GM19468 (cell line): ENCODE data around the gene RELL1.

Source experiments
- ATAC-seq: cut with Tn5 transposase; IDR thresholded peaks from one replicate; pipeline ENCODE4 v1.9.1; 2021; ENCODE audit warnings: mild to moderate bottlenecking, moderate library complexity, moderate number of reproducible peaks; ENCODE audit not compliant: unreplicated experiment; ENCODE audit errors: extremely low read depth

The RELL1 gene

DNA sequence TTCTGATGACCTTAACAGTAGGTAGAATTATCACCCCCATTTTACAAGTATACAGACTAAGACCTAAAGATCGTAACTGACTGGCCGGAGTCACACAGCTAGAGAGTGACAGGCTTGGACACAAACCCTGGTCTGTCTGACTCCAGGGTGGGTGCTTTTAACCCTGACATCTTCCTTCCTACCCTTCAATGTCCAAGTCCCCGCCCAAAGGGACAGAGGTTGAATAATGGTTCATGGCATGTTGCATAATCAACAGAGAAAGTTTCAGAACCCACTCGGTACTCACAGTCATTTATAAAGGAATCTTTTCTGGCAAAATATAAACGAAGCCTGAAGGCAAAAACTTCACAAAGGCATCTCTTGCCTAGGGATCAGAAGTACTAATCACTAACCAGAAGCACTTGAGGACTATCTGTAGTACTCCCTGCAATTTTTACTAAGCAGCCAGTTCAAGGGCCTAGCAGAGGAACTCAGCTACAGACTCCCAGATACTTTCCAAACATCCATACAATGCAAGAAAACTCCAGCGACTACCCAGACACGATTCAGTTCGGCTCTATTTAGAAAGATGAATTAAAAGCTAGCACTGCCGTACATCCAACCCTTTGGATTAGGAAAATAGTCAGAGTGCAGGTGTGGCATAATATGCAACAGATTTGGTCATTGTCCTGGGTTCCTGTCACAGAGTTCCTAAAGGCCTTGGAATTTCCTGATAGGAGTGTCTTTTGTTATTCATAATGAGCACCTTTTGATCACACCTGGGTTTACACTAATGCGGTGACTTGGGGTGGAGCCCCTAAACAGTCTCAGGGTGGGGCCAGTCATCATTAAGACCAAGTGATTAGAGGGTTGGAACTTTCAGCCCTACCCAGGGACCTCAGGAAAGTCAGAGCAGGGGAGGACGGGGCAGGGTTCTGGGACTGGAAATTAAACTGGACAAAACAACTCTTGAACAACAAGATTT lies 44.0 kb downstream of the RELL1 start:
- no peak for ATAC-seq

DNA sequence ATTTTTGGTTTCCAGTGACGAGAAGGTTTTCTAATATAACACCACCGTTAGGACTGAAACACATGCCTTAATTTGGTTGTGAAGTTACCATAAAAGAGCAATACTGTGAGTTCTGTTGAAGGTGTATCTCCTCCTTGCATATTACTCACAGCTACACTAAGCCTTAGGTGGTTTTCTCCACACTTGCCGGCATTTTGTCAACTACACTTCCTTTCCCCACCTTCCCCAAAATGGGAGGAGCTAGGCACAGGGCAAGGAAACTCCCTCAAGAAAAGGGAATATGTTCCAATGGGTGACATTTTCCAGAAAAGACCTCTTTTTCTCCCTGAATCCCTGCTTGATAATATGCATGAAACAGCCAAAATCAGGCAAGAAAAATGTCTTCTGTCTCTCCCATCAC lies 44.8 kb downstream of the RELL1 start:
- no peak for ATAC-seq

- ATAC-seq, result no peak
Measured at GRCh38 chr4:37639551-37640285, 46.5 kb downstream of the RELL1 start.

DNA sequence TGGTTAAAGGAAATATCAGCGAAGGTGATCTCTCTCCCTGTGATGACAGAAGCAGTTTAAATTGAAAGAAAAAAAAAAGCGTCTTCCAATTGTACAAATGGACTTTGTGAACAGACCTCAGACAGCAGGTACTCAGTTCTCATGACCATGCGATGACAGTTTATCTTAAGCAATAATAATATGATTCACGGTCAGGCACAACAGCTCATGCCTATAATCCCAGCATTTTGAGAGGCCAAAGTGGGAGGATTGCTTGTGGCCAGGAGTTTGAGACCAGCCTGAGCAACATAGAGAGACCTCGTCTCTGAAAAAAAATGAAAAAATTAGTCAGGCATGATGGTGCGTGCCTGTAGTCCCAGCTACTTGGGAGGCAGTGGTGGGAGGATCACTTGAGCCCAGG lies 51.0 kb downstream of the RELL1 start:
- no peak for ATAC-seq

GRCh38 chr4:37634180-37634579 lies 52.0 kb downstream of the RELL1 start:
- ATAC-seq, result no peak

GRCh38 chr4:37632836-37633235 lies 53.3 kb downstream of the RELL1 start:
- no peak for ATAC-seq

GRCh38 chr4:37631551-37631950 lies 54.6 kb downstream of the RELL1 start:
- no peak for ATAC-seq

- no peak for ATAC-seq
Measured at GRCh38 chr4:37629713-37630112, 56.5 kb downstream of the RELL1 start.

DNA sequence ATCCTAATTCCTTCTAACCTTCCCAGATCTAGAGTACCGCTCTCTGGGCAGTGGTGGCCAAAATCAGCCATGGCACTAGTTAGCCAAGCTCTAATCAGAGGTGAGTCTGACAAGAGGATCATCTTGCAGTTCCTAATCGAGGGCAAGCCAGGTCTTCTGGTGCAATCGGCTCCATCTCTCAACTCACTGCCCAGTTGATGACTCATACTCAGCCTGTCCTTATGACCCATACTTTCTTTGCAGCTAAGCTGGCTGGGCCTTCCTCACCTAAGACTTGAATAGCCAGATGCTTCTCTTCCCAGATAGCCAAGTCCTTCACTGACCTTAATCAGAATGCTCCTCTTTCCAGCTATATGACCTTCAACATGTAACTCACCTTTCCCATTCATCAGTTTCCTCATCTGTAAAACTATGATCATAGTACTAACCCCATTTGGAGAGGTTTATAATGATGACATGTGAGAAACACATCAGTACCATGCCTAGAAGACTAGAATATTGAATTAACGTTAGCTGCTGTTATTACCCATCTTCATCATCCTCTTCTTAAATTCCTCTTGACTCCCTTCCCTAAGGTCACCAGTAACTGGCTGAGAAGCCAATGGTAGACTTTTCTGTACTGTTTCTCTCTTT lies 57.1 kb downstream of the RELL1 start:
- ATAC-seq, result no peak

GRCh38 chr4:37627263-37627662 lies 58.9 kb downstream of the RELL1 start:
- ATAC-seq, result no peak

DNA sequence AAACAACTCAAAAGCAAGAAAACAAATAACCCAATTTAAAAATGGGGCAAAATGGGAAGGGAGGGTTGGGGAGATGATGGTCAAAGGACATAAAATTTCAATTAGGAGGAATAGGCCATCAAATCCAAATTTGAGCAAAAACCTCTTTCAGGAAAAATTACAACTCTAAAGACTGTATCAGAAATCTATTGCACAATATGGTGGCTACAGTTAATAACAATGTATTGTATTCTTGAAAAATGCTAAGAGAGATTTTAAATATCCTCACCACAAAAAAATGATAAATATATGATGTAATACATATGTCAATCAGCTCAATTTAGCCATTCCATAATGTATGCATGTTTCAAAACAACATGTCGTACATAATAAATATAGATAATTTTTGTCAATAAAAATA lies 60.7 kb downstream of the RELL1 start:
- ATAC-seq, result no peak

GRCh38 chr4:37623940-37624339 lies 62.2 kb downstream of the RELL1 start:
- no peak for ATAC-seq

GRCh38 chr4:37623125-37623524 lies 63.1 kb downstream of the RELL1 start:
- no peak for ATAC-seq

GRCh38 chr4:37620176-37620575 lies 66.0 kb downstream of the RELL1 start:
- no peak for ATAC-seq

- no peak for ATAC-seq
Measured at GRCh38 chr4:37615720-37616063, 70.5 kb downstream of the RELL1 start.

DNA sequence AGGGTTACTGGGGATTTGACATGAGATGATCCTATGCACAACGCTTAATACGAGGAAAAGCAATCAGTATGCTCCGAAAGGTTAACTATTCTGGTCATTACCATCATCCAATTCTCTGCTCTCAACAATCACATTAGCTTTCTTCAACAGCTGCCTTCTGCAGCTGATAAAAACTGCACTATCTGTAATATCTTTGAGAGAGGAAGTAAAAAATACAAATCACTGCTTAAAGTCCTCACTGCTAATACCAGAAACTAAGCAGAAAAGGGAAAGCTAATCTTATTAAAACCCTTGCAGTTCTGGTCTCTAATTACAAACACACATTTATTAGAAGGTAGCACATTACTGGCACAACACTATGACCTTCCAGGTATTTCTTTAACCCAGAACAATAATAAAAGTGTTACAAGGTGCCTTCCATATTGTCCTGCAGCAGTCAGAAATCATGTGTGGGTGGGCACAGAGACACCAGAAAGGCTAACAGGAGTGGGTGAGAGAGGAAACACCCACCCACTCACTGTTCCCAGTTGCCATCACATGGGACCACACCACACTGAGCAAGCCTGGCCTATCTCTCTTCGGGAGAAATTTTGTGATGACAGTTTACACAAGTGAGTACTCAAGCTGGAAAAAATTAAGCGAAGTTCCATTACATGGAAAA lies 71.0 kb downstream of the RELL1 start:
- no peak for ATAC-seq

- ATAC-seq, result no peak
Measured at GRCh38 chr4:37612811-37613210, 73.4 kb downstream of the RELL1 start.

- no peak for ATAC-seq
Measured at GRCh38 chr4:37609626-37610025, 76.5 kb downstream of the RELL1 start.

- no peak for ATAC-seq
Measured at GRCh38 chr4:37607018-37607417, 79.2 kb downstream of the RELL1 start.

DNA sequence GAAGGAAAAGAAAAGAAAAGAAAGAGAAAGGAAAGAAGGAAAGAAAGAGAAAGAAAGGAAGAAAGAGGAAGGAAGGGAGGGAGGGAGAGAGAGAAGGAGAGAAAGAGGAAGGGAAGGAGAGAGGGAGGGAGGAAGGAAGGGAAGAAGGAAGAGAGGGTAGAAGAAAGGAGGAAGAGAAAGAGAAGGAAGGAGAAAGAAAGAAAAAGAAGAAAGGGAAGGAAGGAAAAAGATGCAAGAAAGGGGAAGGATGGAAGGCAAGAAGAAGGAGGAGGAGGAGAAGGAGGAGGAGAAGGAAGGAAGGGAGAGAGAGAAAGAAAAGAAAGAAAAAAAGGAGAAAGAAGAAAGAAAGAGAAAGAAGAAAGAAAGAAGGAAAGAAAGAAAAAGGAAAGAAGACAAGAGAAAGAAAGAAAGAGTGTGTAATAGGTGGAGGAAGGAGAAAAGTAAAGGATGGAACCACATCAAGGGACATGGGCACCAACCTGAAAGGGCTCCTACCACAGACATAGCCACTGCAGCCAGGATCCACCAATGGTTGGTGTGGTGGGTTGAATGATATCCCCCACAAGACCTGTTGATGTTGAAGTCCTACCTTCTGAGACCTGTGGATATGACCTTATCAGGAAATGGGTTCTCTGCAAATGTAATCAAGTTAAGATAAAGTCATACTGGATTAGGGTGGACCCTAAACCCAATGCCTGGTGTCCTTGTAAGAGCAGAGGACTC lies 80.2 kb downstream of the RELL1 start:
- no peak for ATAC-seq
